HUES64 (cell line): Measurements from ENCODE around the gene SBNO2.

Source experiments
- H3K27ac ChIP-seq: 2 replicates; pipeline ENCODE4 v1.7.0; 2013; ENCODE audit warnings: low read depth, low read length, inconsistent platforms
- H3K27me3 ChIP-seq: 2 replicates; pipeline ENCODE4 v1.6.1; 2013; ENCODE audit warnings: mild to moderate bottlenecking, low read length; ENCODE audit not compliant: insufficient read depth
- H3K36me3 ChIP-seq: 2 replicates; pipeline ENCODE4 v1.6.1; 2013; ENCODE audit warnings: mild to moderate bottlenecking, low read length; ENCODE audit not compliant: insufficient read depth
- H3K4me1 ChIP-seq: 2 replicates; pipeline ENCODE4 v1.6.1; 2013; ENCODE audit warnings: mild to moderate bottlenecking, low read length, moderate library complexity; ENCODE audit not compliant: insufficient read depth
- H3K4me3 ChIP-seq: 2 replicates; pipeline ENCODE4 v1.5.1; 2013; ENCODE audit warnings: mild to moderate bottlenecking, low read length, moderate library complexity
- H3K9ac ChIP-seq: 2 replicates; pipeline ENCODE4 v1.6.1; 2013; ENCODE audit warnings: mild to moderate bottlenecking, low read depth, low read length
- H3K9me3 ChIP-seq: 2 replicates; pipeline ENCODE4 v1.6.1; 2013; ENCODE audit warnings: low read depth, low read length; ENCODE audit not compliant: insufficient read depth
- WGBS: fragments of 150-250, 120-280 bp; methylation state at CpG from one replicate; pipeline ENCODE4 v1.1.7; 2013; ENCODE audit warnings: missing lambda C conversion rate; 5-methylcytosine and 5-hydroxymethylcytosine counted together

The SBNO2 gene

GRCh38 chr19:1093330-1093729 is 80.7 kb downstream of the SBNO2 start:
- 95% methylated on average over 15 of the region's 15 CpGs for WGBS
- Histone ChIP-seq H3K9me3 (no peaks in the 10 kb centered on the region), H3K4me3 (no peak overlapping the region), H3K27me3 (no peaks in the 10 kb centered on the region), H3K36me3 (peaks cover 38% of the 10 kb centered on the region), H3K4me1 (no peaks in the 10 kb centered on the region; the same call in 1 of the 2 replicates), H3K9ac (no peak overlapping the region), H3K27ac (no peak overlapping the region)

GRCh38 chr19:1091544-1092175 is 82.4 kb downstream of the SBNO2 start:
- no peak overlapping the region for H3K9ac ChIP-seq
- 96% methylated on average over 27 of the region's 27 CpGs for WGBS
- peaks cover 47% of the 10 kb centered on the region for H3K36me3 ChIP-seq
- H3K27me3 ChIP-seq = no peaks in the 10 kb centered on the region
- no peaks in the 10 kb centered on the region for H3K9me3 ChIP-seq
- H3K4me3 ChIP-seq = no peak overlapping the region
- no peak overlapping the region for H3K27ac ChIP-seq
- H3K4me1 ChIP-seq = no peaks in the 10 kb centered on the region; the same call in 1 of the 2 replicates

GRCh38 chr19:1090731-1091543 is 83.1 kb downstream of the SBNO2 start:
- Histone ChIP-seq H3K27me3 (no peaks in the 10 kb centered on the region), H3K4me3 (no peak overlapping the region), H3K9me3 (no peaks in the 10 kb centered on the region), H3K4me1 (no peaks in the 10 kb centered on the region; the same call in 1 of the 2 replicates), H3K27ac (no peak overlapping the region), H3K9ac (no peak overlapping the region), H3K36me3 (peaks cover 54% of the 10 kb centered on the region)
- 97% methylated on average over 38 of the region's 38 CpGs for WGBS

GRCh38 chr19:1089891-1090290 is 84.2 kb downstream of the SBNO2 start:
- 96% methylated on average over 22 of the region's 22 CpGs for WGBS
- H3K9ac ChIP-seq = no peak overlapping the region
- no peak overlapping the region for H3K4me3 ChIP-seq
- no peaks in the 10 kb centered on the region for H3K27me3 ChIP-seq
- H3K27ac ChIP-seq = no peak overlapping the region
- no peaks in the 10 kb centered on the region; the same call in 1 of the 2 replicates for H3K4me1 ChIP-seq
- H3K36me3 ChIP-seq = peaks cover 62% of the 10 kb centered on the region
- H3K9me3 ChIP-seq = no peaks in the 10 kb centered on the region

GRCh38 chr19:1089126-1089771 is 84.8 kb downstream of the SBNO2 start:
- WGBS = 96% methylated on average over 32 of the region's 32 CpGs
- no peaks in the 10 kb centered on the region for H3K27me3 ChIP-seq
- H3K9me3 ChIP-seq = no peaks in the 10 kb centered on the region
- H3K36me3 ChIP-seq = peaks cover 67% of the 10 kb centered on the region
- H3K4me3 ChIP-seq = no peak overlapping the region
- H3K9ac ChIP-seq = no peak overlapping the region
- H3K4me1 ChIP-seq = no peaks in the 10 kb centered on the region; the same call in 1 of the 2 replicates
- no peak overlapping the region for H3K27ac ChIP-seq

GRCh38 chr19:1088416-1089010 is 85.6 kb downstream of the SBNO2 start:
- Histone ChIP-seq H3K4me3 (no peak overlapping the region), H3K9ac (no peak overlapping the region), H3K27ac (no peak overlapping the region; the same call in 1 of the 2 replicates), H3K27me3 (no peaks in the 10 kb centered on the region), H3K4me1 (no peaks in the 10 kb centered on the region), H3K9me3 (no peaks in the 10 kb centered on the region), H3K36me3 (peaks cover 70% of the 10 kb centered on the region)
- WGBS = 95% methylated on average over 27 of the region's 27 CpGs

GRCh38 chr19:1087813-1088415 is 86.2 kb downstream of the SBNO2 start:
- H3K4me3 ChIP-seq = no peak overlapping the region
- 91% methylated on average over 27 of the region's 27 CpGs for WGBS
- no peaks in the 10 kb centered on the region for H3K4me1 ChIP-seq
- H3K36me3 ChIP-seq = peaks cover 70% of the 10 kb centered on the region
- H3K27me3 ChIP-seq = no peaks in the 10 kb centered on the region
- H3K9me3 ChIP-seq = no peaks in the 10 kb centered on the region
- H3K9ac ChIP-seq = no peak overlapping the region
- H3K27ac ChIP-seq = no peak overlapping the region; the same call in 1 of the 2 replicates

GRCh38 chr19:1086613-1087012 is 87.5 kb downstream of the SBNO2 start:
- Histone ChIP-seq H3K36me3 (peaks cover 60% of the 10 kb centered on the region), H3K4me1 (no peaks in the 10 kb centered on the region), H3K4me3 (no peak overlapping the region), H3K9me3 (no peaks in the 10 kb centered on the region), H3K27me3 (no peaks in the 10 kb centered on the region), H3K9ac (no peak overlapping the region), H3K27ac (no peak overlapping the region)
- 90% methylated on average over 21 of the region's 21 CpGs for WGBS

- Histone ChIP-seq H3K4me3 (no peak overlapping the region), H3K9ac (peak overlapping the region; percentile 36; the same call in 1 of the 2 replicates), H3K4me1 (no peaks in the 10 kb centered on the region), H3K27me3 (no peaks in the 10 kb centered on the region), H3K36me3 (peaks cover 55% of the 10 kb centered on the region), H3K9me3 (no peaks in the 10 kb centered on the region), H3K27ac (no peak overlapping the region)
- WGBS = 90% methylated on average over 38 of the region's 38 CpGs
Observed at GRCh38 chr19:1085676-1086442, 88.2 kb downstream of the SBNO2 start.

- no peak overlapping the region for H3K4me3 ChIP-seq
- peaks cover 58% of the 10 kb centered on the region for H3K36me3 ChIP-seq
- H3K9me3 ChIP-seq = no peaks in the 10 kb centered on the region
- no peak overlapping the region for H3K27ac ChIP-seq
- no peaks in the 10 kb centered on the region for H3K27me3 ChIP-seq
- no peaks in the 10 kb centered on the region for H3K4me1 ChIP-seq
- H3K9ac ChIP-seq = no peak overlapping the region
- WGBS = 86% methylated on average over 7 of the region's 8 CpGs
Observed at GRCh38 chr19:1085053-1085658, 88.9 kb downstream of the SBNO2 start.
